Inflammatory macrophage treated with lipopolysaccharide for 1 hour (primary cell): ENCODE data around the gene MRPL55.
A peak's percentile ranks its signal among the peaks of the same experiment; 100 is the strongest.

Experiments used
- DNase-seq, 2 donors: peaks; one replicate each; pipeline ENCODE4 v3.0.0-alpha.2; 2020 to 2022

The MRPL55 gene

DNA sequence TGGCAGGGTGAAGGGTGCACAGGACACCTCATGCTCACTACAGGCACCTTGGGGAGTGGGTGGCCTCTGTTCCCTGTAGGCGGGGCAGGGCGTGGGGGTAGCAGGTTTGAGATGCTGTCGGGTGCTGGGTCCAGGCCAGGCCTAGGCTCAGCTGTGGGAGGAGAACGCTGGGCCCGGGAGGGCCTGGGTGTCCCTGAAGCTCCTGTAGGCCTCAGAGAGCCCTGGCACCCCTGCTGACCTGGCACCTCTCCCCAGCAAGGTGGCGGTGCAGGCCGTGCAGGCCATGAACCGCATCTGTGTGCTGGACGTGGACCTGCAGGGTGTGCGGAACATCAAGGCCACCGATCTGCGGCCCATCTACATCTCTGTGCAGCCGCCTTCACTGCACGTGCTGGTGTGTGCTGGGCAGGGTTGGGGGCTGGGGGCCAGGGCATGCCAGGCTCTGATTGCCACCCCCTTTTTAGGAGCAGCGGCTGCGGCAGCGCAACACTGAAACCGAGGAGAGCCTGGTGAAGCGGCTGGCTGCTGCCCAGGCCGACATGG lies 38.1 kb upstream of the MRPL55 start:
- no peak for DNase-seq

- DNase-seq: no peak
Measured at GRCh38 chr1:228146417-228147150, 37.5 kb upstream of the MRPL55 start.

DNA sequence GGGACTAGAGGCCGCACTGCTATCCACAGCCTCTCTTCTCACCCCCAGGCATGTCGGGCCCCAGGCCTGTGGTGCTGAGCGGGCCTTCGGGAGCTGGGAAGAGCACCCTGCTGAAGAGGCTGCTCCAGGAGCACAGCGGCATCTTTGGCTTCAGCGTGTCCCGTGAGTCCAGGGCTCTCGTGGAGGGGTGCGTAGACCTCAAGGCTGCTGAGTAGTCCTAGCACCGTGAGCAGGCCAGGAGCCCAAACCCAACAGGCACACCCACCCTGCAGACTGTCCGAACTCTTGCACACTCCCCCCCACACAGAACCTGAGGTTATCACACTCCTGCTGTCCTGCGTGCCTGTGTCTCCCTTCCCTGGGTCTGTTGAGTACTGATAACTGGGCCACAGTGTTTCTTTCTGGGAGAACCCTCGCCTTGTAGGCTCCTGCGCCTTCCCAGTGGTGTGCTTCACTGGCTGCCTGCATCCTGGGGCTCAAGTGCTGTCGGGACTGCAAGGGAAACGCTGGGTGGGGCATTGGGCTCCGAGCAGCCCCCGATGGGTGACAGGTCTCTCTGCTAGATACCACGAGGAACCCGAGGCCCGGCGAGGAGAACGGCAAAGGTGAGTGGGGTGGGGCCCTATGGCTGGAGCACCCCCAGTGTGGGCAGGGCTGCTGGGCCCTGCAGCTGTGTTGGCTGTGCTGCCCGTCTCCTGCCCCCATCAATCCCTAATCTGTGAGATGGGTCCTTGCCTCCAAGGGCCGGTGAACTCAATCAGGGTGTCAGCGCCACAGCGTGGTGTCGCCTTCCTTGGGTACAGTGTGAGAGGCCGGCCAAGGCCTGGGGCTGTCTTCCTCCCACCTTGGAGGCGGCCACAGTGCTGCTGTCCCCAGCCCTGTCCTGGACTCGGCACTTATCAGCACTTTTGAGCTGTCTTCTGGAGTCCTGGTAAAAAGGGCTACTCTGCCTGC lies 36.6 kb upstream of the MRPL55 start:
- no peak for DNase-seq

DNA sequence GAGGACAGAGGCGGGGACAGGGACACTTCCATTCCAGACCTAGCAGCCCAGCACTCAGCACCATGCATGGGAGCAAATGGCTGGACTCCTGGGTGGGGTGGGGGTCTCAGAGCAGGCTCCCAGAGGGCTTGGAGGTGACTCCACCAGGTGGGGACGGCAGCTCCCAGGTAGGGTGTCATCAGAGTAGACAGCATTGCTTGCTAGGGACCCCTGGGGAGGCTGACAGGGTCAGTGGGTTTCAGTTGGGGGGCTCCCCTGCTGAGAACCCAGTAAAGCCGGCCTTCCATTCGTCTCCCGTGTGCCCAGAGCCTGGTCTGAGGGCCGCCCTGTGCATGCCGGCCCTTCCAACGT lies 35.9 kb upstream of the MRPL55 start:
- no peak for DNase-seq

- DNase-seq: no peak
Measured at GRCh38 chr1:228144193-228144992, 35.3 kb upstream of the MRPL55 start.

GRCh38 chr1:228143480-228144192 lies 34.5 kb upstream of the MRPL55 start:
- DNase-seq: no peak

- no peak for DNase-seq
Measured at GRCh38 chr1:228142701-228143136, 33.6 kb upstream of the MRPL55 start.

- DNase-seq: no peak
Measured at GRCh38 chr1:228142155-228142691, 33.1 kb upstream of the MRPL55 start.

DNA sequence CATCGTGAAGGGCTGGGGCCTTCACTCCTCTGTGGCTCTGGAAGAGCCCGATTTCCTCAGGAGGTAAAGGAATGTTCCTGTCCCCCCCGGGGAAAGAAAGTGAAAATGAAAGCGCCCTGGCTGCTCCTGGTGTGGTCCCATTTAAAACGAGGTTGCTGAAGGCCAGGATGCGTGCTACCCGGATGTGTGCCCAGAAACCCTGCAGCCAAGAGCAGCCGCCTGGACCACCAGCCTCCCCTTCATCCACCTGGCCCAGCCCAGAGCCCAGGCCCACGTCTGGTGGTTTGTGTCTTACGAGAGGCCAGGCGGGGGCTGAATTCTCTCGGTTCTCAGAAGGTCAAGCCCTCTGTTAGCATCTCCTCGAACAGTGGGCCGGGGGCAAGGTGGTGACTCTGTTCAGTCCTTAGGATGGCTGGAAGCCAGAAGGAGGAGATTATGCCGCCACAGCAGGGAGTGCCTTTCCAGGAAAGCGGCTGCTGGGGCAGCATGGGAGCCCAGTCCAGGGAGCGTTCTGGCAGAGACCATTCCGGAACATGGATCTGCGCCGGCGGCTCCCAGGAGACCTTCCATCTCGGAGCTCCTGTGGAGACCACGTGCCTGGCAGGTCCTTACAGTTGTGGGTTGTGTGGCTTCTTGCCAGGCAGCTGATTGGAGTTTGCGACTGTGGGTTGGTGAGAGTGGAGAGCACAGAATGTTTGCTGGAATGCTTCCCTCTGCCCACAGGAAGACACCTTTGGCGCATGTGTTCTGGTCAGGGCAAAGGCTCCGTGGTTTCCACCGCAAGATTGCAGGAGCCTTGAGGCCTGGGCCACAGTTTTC lies 32.3 kb upstream of the MRPL55 start:
- DNase-seq: no peak

DNA sequence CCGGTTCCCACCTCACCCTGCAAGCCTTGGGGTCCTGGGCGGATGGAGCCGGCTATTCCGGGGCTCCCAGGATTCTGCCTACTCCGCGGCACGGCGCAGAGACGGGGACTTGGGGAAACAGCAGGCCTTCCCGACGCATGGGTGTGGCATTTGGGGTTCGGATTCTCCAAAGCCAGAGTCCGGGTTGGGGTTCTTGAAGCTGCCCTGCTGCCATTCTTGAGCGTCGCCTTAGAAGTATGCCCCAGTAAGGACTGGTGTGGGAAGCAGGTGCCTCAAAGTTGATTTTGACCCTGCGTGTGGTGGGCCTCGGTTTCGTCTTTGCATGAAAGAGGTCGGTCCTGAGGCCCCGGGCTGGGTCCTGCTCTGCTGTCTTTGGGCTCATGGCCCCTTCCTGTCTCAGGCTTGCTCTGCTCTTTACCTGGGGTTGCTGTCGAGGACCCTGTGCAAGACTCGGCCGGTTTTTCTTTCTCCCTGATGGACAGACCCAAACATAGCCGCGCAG lies 31.7 kb upstream of the MRPL55 start:
- peak in 1 of 2 donors; percentile 24 for DNase-seq

- peak; percentile 99 to 100 for DNase-seq
Measured at GRCh38 chr1:228139931-228140723, 31.0 kb upstream of the MRPL55 start, which contains the start of gene GUK1. Gene GUK1 (plus strand): TSS chr1:228140279. CDS start chr1:228140303, 24 bp downstream.

DNA sequence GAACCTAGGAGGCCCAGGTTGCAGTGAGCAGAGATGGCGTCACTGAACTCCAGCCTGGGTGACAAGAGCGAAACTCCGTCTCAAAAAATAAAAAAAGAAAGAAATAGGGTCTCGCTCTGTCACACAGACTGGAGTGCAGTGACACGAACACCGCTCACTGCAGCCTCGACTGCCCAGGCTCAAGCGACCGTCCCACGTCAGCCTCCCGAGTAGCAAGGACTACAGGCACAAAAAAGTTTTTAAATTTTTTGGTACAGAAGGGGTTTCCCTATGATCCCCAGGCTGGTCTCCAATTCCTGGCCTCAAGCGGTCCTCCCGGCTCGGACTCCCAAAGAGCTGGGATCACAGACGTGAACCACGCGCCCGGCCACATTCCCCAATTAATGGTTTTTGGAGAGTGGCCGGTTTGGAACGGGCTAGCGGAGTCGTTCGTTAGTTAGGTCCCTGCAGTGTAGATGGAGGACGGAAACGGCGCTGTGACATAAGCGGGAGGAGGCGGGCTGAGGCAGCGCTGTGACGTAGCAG lies 30.4 kb upstream of the MRPL55 start:
- no peak for DNase-seq

- no peak for DNase-seq
Measured at GRCh38 chr1:228136901-228137300, 27.8 kb upstream of the MRPL55 start.

DNA sequence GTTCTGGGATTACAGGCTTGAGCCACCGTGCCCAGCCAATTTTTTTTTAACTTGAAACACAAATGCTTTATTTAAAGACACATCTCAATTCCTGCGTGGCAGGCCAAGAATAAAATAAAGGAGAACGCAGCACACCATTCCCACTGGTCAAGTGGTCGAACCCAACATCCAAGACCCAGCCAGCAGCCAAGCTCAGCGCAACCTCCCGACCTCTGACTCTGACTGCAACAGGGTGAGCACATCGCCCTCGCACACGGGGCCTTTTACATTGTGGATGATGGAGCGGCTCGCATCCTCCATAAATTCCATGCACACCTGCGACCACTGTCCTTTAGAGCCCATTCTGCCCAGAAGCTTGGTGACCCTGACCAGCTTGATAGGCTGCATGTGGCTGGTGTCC lies 25.5 kb upstream of the MRPL55 start:
- DNase-seq: no peak

DNA sequence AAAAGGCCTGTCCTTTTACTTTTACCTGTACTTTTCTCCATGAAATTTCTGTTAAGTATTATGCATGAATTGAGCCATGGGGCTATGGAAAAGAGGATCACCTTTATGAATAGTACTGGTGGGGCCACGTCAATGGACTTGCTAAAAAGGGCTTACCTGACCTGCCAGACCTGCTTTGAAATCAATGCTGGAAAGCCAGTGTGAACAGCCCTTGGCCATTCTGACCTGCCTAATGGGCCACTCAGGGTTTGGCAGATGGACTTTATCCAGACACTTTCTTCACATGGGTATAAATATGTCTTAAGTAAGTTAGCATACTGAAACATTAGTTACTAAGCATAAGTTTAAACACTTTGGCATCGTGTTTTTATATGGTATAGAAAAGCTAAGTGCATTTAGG lies 22.7 kb upstream of the MRPL55 start:
- no peak for DNase-seq

GRCh38 chr1:228125185-228125584 lies 16.1 kb upstream of the MRPL55 start:
- DNase-seq: no peak

GRCh38 chr1:228123505-228123904 lies 14.4 kb upstream of the MRPL55 start:
- DNase-seq: no peak

DNA sequence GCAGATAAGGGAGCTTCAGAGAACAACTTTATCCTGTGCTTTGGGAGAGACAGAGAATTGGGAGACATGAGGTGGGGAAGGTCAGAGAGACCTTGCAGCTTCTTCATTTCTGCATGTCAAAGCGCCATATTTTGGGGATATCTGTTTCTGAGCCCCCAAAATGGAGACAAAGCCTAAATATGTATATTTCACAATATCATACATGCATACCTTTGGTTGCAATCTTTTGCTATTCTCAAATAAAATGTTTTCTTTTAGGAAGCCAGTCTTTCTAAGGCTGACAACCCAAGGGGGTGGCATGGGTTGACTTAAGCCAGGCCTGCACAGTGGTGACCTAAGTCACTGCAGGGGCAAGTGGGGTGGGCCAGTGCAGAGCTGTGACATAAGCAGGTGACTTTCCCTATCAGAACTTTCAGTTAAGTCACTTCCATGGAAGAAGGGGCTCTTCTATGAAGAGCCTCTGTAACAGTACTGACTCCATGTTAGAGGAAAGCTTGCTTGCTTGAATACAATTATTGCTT lies 13.9 kb upstream of the MRPL55 start:
- DNase-seq: no peak

DNA sequence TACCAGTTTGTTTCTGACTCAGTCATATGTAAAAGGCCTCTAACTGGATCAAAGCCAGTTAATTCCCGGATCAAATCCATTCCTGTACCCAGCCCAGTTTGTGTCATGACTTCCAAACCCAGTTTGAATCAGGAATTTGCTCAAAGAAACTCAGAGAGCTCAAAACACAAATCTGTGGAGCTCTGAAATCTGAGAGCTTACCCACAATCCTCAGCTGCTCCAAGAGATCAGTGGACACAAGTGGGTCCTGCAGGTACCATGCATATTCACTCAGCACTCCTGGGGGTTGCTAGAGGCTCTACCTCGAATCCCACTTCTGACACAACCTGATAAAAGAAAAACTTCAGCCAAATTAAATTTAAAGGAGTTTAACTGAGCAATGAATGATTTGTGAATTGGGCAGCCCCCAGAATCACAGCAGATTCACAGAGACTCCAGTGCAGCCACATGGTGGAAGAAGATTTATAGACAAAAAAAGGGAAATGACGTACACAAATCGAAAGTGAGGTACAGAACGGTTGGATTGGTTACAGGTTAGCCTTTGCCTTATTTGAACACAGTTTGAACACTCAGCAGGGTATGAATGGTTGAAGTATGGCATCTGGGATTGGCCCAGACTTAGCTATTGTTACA lies 11.9 kb upstream of the MRPL55 start:
- DNase-seq: no peak
